Activated CD4-positive, CD25-positive, alpha-beta regulatory T cell treated with anti-CD3 and anti-CD28 coated beads, Interleukin-2, amount 50 U/mL, for 24 hours (primary cell): ENCODE data around the gene COL5A1.
A peak's percentile ranks its signal among the peaks of the same experiment; 100 is the strongest.
"Not testable (repeated sequence)": the region's sequence is repeated elsewhere in the genome, so short reads cannot be mapped to it uniquely, and the experiment has no call there.

ENCODE experiments used
- ATAC-seq, 2 donors: fragments of 150-1000 bp; cut with Tn5 transposase; one replicate each; pipeline ENCODE4 v1.10.0; 2021; ENCODE audit warnings: mild to moderate bottlenecking in 1 of 2, moderate library complexity in 1 of 2

COL5A1 gene

DNA sequence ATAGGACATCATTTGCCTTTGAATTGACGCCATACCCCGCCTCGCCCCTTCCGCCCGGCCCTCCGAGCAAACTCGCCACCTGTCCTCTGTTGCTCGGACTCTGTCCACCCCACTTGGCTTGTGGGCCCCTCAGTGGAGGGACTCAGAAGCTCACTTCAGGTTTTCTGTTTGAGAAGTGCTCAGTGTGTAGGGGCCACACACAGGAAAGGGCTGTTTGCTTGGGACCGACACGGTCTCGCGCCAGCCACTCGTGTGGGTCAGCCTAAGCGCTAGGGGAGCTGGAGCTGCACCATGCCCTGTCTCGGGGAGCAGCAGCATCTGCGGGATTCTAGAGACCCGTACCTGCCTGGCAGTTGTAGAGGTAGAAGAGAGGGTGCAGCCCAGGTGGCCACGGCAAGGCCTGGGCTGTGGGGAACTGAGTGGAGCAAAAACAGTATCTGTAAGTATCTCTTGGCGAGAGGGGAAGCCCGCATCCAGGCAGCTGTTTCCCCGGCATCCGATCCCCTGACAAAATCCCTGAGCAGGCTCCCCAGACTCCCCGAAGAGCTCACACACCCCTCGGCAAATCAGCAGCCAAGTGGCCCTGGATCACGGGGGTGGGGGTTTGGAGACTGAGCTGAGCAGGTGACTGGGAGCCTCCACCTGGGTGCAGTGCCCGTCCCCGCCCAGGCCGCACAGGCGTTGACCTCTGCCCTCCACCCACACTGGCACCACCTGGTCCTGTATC lies 52.2 kb downstream of the COL5A1 start:
- ATAC-seq: no peak

DNA sequence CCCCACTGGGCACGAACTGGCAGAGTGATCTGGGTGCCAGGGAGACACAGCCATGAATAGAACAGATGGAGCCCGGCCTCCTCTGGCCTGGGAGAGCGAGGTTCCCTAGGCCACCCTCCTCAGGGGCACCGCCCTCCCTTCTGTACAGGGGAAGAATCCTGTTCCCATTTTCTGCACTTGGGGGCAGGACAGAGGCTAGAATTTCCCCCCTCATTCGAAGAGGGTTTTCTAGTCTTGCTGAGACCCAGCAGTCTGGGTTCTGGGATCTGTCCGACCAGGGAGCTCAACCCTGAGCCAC lies 52.7 kb downstream of the COL5A1 start:
- ATAC-seq: no peak

DNA sequence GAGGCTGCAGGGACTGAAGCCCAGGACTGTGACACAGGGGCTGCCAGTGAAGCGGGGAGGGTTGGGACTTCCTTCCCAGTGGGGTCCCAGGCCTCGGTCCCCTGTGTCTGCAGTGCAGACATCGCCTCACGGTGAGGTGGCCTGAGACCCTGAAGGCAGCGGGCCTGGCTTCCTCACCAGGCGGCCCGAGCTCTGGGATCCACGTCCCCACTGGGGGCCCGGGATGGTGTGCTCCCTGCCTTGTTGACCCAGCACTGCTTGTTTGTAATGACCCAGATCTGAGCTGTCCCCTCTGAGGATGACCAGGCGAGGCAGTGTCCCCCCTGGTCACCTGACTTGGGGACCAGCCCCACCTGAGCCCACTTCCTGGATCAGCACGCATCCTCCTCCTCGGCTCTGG lies 53.1 kb downstream of the COL5A1 start:
- no peak for ATAC-seq

GRCh38 chr9:134695144-134695543 lies 53.5 kb downstream of the COL5A1 start:
- ATAC-seq: no peak

GRCh38 chr9:134696433-134696832 lies 54.8 kb downstream of the COL5A1 start:
- ATAC-seq: no peak

DNA sequence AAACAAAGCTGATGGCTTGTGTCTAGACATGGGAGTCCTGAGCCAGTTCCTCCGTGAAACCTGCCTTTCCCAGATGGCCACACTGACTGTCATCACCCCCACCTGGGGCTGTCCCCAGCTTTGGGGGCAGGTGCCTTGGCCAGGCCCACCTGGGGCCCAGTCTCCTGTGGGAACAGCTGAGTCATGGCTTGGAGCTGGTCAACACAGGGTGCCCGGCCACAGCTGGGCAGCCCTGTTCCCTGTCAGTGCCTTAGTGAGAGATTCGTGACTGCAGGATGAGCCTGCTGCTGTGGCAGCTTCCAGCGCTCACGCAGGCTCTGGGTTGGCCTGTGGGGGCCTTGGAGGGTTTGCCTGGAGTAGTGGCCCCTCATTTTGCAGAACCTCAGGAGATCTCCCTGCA lies 56.5 kb downstream of the COL5A1 start:
- ATAC-seq: no peak

DNA sequence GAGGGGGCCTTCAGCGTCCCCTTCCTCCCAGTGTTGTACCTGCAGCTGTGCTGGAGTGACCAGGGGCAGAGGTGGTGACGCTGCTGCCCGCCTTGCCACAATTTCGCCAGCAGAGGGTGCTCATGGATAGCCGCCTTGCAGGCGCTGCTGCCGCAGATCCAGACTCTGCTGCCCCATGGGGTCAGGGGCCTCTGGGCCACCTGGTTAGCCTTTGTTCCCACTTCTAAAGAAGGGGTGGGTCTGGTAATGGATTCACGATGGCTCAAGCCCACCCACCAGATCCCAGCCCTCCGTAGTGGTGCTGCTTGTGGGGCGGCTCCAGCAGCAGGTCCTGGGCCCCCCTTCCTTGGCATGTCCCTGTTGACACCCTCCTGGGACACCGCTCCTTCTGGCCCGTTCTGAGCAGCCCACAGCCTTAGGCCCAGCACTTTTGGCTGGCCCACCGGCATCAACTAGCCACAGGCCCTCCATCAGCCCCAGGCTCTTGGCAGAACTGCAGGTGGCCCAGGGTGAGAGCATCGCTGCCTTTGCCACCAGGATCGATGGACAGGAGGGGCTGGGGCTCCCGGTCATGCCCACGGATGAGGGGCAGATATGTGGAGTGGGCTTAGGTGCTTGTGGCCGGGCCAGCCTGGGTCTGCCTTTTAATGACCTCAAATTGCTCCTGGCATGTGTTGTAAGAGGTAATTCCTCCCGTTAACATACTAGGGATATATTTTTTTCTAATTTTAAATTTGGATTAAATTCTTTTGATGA lies 57.2 kb downstream of the COL5A1 start:
- ATAC-seq: peak in 1 of 2 donors; percentile 7

- no peak for ATAC-seq
Observed at GRCh38 chr9:134699343-134699740, 57.7 kb downstream of the COL5A1 start.

- ATAC-seq: no peak
Observed at GRCh38 chr9:134700636-134701350, 59.2 kb downstream of the COL5A1 start.

DNA sequence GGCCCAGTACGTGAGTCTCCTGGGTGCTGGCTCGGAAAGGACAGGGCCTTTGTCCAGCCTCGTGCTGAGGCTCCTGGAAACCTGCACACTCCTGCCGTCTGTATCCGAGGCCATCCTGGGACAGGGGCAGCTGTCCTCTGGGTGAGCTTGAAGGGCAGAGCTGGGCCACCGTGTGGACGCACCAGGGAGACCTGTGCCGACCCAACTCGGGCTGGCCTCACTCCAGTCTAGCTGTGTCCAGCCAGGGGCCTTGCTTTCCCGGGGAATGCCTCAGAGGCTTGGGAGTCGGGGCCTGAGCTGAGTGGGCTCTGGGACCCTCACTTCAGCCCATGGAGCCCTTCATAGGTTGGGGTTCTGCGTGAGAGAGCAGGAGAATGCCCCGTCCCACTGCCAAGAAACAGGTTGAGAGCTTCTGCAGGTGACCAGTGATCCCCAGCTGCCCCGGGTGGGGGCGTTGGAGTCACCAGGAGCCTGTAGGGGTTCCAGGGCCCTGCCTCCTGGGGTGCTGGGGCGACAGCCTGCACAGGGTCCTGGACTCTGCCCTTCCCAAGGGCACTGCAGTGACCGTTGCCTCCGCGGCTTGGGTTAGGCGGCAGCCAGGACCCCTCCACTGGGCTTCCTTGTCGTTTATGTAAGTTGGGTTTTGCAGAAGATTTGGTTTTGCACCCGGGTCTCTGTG lies 60.1 kb downstream of the COL5A1 start:
- no peak for ATAC-seq

- ATAC-seq: no peak
Observed at GRCh38 chr9:134702291-134702690, 60.7 kb downstream of the COL5A1 start.

DNA sequence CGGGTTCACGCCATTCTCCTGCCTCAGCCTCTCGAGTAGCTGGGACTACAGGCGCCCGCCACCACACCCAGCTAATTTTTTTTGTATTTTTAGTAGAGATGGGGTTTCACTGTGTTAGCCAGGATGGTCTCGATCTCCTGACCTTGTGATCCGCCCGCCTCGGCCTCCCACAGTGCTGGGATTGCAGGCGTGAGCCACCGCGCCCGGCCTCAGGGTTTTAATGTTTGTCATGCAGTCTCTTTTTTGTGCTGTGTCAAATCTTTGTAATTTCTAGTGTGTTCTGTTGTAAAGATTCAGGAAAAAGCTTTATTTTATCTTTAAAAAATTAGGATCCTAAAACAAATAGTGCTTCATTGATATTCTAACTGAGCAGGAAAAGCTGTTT lies 62.1 kb downstream of the COL5A1 start:
- ATAC-seq: not testable (repeated sequence)

- no peak for ATAC-seq
Observed at GRCh38 chr9:134704498-134704897, 62.9 kb downstream of the COL5A1 start.

DNA sequence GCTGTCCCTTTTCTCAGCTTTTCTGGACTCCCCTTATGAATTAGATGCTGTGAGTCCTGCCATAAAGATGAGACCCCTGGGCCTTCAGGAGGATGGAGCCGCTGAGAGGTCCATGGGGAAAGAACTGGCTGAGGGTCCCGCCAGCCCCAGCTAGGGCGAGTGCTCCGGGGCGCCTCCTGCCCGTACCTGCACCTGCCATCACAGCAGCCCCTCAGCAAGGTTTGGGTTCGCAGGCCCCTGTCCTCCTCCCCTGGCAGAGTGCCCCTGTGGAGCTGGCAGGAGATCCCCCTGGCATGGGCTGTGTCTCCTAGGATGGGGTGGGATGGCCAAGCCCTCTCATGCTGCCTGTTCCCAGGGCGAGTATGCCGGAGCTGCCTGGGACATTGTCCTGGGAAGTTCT lies 64.2 kb downstream of the COL5A1 start:
- ATAC-seq: no peak

- ATAC-seq: no peak
Observed at GRCh38 chr9:134706522-134706921, 64.9 kb downstream of the COL5A1 start.

- ATAC-seq: no peak
Observed at GRCh38 chr9:134707031-134707680, 65.6 kb downstream of the COL5A1 start.

- ATAC-seq: no peak
Observed at GRCh38 chr9:134707731-134708671, 66.4 kb downstream of the COL5A1 start.

DNA sequence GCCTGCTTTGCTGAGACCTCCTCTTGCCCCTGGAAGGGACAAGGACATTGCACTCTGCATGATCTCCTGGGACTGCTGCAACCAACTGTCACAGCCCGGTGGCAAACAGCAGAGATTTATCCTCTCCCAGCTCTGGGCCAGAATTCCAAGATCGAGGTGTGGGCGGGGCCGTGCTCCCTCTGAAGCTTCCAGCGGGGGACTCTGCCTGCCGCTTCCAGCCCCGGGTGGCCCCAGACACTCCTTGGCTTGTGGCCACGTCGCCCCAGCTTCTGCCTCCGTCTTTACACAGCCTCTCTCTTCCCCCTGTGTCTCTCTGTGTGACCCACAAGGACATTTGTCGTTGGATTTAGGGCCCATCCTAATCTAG lies 67.1 kb downstream of the COL5A1 start:
- no peak for ATAC-seq

- no peak for ATAC-seq
Observed at GRCh38 chr9:134709512-134710270, 68.1 kb downstream of the COL5A1 start.

GRCh38 chr9:134710271-134710540 lies 68.6 kb downstream of the COL5A1 start:
- no peak for ATAC-seq

GRCh38 chr9:134710901-134711300 lies 69.3 kb downstream of the COL5A1 start:
- no peak for ATAC-seq
